Coronary artery (tissue), 2 donors: Measurements from ENCODE around the gene SH3TC2.
A peak's percentile ranks its signal among the peaks of the same experiment; 100 is the strongest.

Experiments
- DNase-seq: peaks from one replicate; pipeline ENCODE4 v3.0.0-alpha.2; 2017; ENCODE audit warnings: low spot score
- H3K27ac ChIP-seq, 2 donors: fragments of 200-600 bp; sonication (generic); one replicate each; pipeline ENCODE4 v1.5.1; 2016 to 2019
- H3K4me3 ChIP-seq: fragments of 200-600 bp; sonication (generic); 2 replicates; pipeline ENCODE4 v1.5.1; 2016; ENCODE audit warnings: mild to moderate bottlenecking, moderate library complexity
- TF ChIP-seq, protein P1 (sequence below): fragments of 200-600 bp; sonication (generic); IDR thresholded peaks from one replicate; pipeline ENCODE4 v1.5.1; 2019; ENCODE audit warnings: antibody characterized with exemption

Gene SH3TC2

DNA sequence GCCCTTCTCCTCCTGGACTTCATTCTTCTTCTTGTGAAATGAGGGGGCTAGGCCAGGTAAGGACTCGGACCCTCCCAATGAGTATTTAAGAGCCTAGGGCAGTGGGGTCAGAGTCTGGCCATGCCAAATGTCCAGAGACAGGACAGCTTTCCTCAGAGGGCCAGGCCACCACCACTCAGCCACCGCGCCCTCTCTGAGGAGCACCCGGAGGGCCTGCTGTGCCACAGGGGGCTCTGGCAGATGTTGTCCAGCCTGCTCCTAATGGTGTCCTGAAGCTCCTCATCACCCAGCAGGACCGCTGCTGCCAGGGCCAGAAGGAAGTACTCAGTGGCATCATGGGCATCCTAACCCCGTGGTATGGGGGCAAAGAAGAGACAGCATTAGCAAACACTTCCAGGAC is 58.3 kb downstream of the SH3TC2 start:
- H3K27ac ChIP-seq: no peak overlapping the region
- TF ChIP-seq, protein P1, sequence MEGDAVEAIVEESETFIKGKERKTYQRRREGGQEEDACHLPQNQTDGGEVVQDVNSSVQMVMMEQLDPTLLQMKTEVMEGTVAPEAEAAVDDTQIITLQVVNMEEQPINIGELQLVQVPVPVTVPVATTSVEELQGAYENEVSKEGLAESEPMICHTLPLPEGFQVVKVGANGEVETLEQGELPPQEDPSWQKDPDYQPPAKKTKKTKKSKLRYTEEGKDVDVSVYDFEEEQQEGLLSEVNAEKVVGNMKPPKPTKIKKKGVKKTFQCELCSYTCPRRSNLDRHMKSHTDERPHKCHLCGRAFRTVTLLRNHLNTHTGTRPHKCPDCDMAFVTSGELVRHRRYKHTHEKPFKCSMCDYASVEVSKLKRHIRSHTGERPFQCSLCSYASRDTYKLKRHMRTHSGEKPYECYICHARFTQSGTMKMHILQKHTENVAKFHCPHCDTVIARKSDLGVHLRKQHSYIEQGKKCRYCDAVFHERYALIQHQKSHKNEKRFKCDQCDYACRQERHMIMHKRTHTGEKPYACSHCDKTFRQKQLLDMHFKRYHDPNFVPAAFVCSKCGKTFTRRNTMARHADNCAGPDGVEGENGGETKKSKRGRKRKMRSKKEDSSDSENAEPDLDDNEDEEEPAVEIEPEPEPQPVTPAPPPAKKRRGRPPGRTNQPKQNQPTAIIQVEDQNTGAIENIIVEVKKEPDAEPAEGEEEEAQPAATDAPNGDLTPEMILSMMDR: no peak
- no peak overlapping the region for H3K4me3 ChIP-seq
- no peak for DNase-seq

DNA sequence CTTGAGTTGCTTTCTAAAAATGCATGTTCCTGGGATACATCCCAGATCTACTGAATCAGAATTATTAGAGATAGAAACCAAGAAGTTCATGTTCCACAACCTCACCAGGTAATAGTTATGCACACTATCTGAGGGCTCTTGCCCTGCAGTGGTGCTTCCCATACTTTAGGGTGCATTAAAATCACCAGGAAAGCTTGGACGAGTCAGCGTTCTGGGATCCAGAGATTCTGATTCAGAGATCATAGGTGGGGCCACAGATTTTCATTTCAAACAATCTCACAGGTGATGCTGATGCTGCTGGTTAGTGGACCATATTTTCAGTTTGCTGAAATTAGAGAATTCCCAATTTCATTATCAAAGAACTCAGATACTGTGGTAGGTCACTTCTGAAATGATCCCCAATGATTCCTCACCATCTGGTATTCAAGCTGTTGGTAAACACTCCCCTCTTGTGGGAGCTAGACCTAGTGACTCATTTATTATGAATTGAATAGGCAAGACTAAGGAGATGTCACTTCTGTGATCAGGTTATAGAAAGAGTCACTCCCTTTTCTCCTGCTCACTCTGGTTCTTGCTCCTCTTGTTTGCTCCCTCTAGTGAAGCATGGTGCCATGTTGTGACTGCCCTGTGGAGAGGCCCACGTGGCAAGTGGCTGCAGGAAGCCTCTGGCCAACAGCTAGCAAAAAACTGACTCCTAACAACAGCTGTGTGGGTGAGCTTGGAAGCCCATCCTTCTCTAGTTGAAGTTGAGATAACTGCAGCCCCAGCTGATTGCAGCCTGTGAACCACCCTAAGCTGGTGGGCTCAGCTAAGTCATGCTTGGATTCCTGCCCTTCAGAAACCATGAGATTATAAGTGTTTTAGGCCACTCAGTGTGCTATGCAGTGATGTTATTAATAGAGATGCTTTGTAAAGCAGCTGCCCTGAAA is 59.8 kb downstream of the SH3TC2 start:
- TF ChIP-seq, protein P1: no peak
- no peak overlapping the region for H3K27ac ChIP-seq
- DNase-seq: no peak
- no peak overlapping the region for H3K4me3 ChIP-seq

DNA sequence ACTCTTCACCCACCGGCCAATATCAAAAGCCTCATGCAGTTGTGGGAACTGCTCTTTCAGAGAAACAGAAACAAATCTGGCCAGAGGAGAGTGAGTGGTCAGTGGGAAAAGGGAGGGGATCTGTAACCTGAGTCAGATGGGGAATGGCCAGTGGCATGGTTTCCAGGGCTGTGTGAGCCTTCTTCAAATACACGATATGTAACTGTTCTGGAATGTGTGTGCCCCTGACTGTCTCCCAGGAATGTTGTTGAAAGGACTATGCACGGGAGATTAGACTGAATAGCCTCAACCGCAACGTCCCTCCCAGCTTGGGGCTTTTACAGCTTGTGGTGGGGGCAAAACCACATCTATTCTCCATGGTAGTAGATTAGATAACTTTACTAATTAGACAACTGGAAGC is 60.8 kb downstream of the SH3TC2 start:
- no peak overlapping the region for H3K4me3 ChIP-seq
- H3K27ac ChIP-seq: no peak overlapping the region
- DNase-seq: no peak
- TF ChIP-seq, protein P1: no peak

DNA sequence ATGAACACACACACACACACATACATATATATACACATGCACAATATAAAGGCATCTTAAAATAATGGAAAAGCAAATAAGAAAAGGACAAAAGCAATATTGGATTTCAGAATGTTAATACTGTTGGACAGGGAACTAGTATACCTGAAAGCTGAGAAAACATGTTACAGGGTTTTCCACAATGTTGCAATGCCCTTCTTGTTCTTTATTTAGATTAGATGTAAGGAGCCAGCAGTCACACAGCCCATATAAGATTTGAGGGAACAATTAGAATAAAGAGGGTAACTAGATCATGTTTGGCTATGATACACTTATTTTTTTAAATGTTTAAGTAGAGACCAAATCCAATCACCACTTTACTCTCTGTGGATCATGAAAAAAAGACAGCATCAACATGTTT is 61.7 kb downstream of the SH3TC2 start:
- no peak overlapping the region for H3K4me3 ChIP-seq
- no peak overlapping the region for H3K27ac ChIP-seq
- TF ChIP-seq, protein P1: no peak
- no peak for DNase-seq

DNA sequence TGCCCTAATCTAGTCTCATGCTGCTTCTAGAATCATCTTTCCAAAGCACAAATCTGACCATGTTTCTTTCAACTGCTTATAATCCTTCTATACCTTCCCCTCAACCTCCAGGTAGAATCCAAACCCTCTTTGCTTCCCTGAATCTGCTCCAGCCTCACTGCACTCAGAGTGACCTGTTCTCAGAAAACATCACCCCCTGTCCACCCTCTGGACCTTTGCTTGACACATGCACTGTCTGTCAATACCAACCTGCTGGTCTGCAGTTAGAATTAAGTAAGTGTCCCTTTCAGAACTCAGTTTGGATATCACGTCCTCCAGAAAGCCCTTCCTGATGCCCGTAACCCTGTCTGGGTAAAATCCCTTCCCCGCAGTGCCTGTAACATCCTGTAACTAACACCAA is 63.1 kb downstream of the SH3TC2 start:
- no peak for DNase-seq
- Histone ChIP-seq H3K4me3 (no peak overlapping the region), H3K27ac (no peak overlapping the region)
- TF ChIP-seq, protein P1: no peak

DNA sequence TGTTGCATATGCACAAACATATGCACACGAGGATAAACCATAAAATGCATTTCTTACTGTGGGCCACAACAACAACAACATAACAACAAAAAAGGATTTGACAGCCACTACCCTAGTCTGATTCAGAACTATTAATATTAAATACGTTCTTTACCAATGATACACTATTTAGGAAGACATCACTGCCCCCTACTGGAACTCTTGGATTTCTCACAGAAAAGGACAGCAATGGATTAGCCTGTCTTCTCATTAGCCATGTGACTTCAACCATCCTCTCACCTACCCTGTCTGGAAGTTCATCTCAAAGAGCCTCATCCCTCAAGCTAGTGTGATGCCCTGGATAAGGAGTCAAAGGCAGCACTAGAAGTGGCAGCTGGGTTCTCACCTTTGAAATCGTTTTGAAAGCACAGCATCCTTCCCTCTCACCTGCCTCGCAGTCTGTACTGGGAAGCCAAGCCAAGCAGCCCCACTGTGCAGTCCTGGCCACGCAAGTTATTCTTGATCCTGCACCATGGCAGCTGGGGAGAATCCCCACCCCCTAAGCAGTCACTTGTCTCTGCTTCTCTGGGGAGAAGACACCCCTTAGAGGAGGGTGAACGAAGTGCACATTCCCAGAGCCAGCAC is 64.6 kb downstream of the SH3TC2 start:
- no peak for DNase-seq
- TF ChIP-seq, protein P1: peak; percentile 62

More for the DNA sequence above, 64.6 kb downstream of the SH3TC2 start:
- Histone ChIP-seq H3K4me3 (no peak overlapping the region), H3K27ac (no peak overlapping the region)
